Esophagus squamous epithelium (tissue), 5 donors: ENCODE data around the gene NDC80. TPM values are rescaled to one million over a fixed set of nuclear protein-coding genes. Genes with fewer than 3 reads are reported as not detected.
A peak's percentile ranks its signal among the peaks of the same experiment; 100 is the strongest.
"Not testable (repeated sequence)": the region's sequence is repeated elsewhere in the genome, so short reads cannot be mapped to it uniquely, and the experiment has no call there.

Source experiments
- DNase-seq: peaks from one replicate; lab custom pipeline; 2025; lab: John Stamatoyannopoulos, UW
- H3K27ac ChIP-seq, 4 donors: fragments of 200-600 bp; sonication (generic); one replicate each; pipeline ENCODE4 v1.5.1; 2016 to 2019; ENCODE audit warnings: mild to moderate bottlenecking in 1 of 4
- H3K27me3 ChIP-seq, 4 donors: fragments of 200-600 bp; sonication (generic); 1 replicate in 3 of 4; 2 replicates in 1 of 4; pipeline versions ENCODE4 v1.5.1 to v1.6.0; 2017 to 2021; ENCODE audit warnings: antibody characterized with exemption in 1 of 4
- H3K36me3 ChIP-seq, 3 donors: fragments of 200-600 bp; sonication (generic); one replicate each; pipeline ENCODE4 v1.5.1; 2016 to 2019
- H3K4me1 ChIP-seq, 3 donors: fragments of 200-600 bp; sonication (generic); one replicate each; pipeline ENCODE4 v1.5.1; 2017 to 2019
- H3K4me3 ChIP-seq, 4 donors: fragments of 200-600 bp; sonication (generic); 1 replicate in 3 of 4; 2 replicates in 1 of 4; pipeline ENCODE4 v1.5.1; 2016 to 2019; ENCODE audit warnings: mild to moderate bottlenecking in 2 of 4, moderate library complexity in 1 of 4
- H3K9me3 ChIP-seq, 3 donors: fragments of 200-600 bp; sonication (generic); one replicate each; pipeline ENCODE4 v1.5.1; 2016 to 2019
- CTCF ChIP-seq, 6 experiments: fragments of 450-650 bp in 4 of 6; fragments of 200-600 bp in 2 of 6; sonication (generic) in 2 of 6; IDR thresholded peaks; one replicate each; pipeline ENCODE4 v1.5.1; 2016 to 2019; ENCODE audit warnings: antibody characterized with exemption in 6 of 6, mild to moderate bottlenecking in 4 of 6, moderate library complexity in 4 of 6
- POLR2A ChIP-seq, 4 donors: fragments of 450-650 bp; IDR thresholded peaks; one replicate each; pipeline ENCODE4 v1.6.1; 2017; ENCODE audit warnings: antibody characterized with exemption in 4 of 4, mild to moderate bottlenecking in 4 of 4, moderate library complexity in 3 of 4
- WGBS, 2 donors: methylation state at CpG; one replicate each; pipeline ENCODE4 v1.1.5; 2018; 5-methylcytosine and 5-hydroxymethylcytosine counted together
- intact Hi-C: fragments of 100-400 bp; cut with DNase I; formaldehyde crosslinking; loops from one replicate; pipeline ENCODE4 v1.15.0; 2022
- small RNA-seq, 4 donors: library from RNA; depleted of rRNA; stranded (forward); fragments of <200 nt; gene quantifications; one replicate each; pipeline ENCODE3, GENCODE V24; 2016
- total RNA-seq, 4 donors: library from RNA; depleted of rRNA; stranded (reverse); fragments of >200 nt; gene quantifications; one replicate each; pipeline ENCODE4 v1.1.0, GENCODE V29; 2016
- donor health status: DM: yes; HTN: yes; CAD: no.

NDC80 gene
- total RNA-seq, 4 donors from 2014 or later, result 2.9 to 13.8 (median 8.0) TPM

- intact Hi-C loops, result no loop called here
- Histone ChIP-seq H3K4me3 (peak overlapping the region; percentile 93 to 98 (median 96)), H3K27ac (peak overlapping the region; percentile 98 to 99 (median 98)), H3K9me3 (no peaks in the 10 kb centered on the region), H3K27me3 (no peaks in the 10 kb centered on the region), H3K4me1 (peaks cover 3 to 45% (median 19%) of the 10 kb centered on the region in 3 donors), H3K36me3 (no peaks in the 10 kb centered on the region)
- no peak for DNase-seq
- no peak for TF ChIP-seq POLR2A (IDR thresholded peaks at IDR 0.05)
- TF ChIP-seq CTCF (IDR thresholded peaks at IDR 0.05), result no peak
- WGBS, 2 donors, result 1 to 2% methylated on average over 12 of the region's 12 CpGs
These were observed 85.7 kb downstream of the NDC80 start for GRCh38 chr18:2656981-2657512.

GRCh38 chr18:2657788-2658458 is 86.6 kb downstream of the NDC80 start:
- Histone ChIP-seq H3K9me3 (no peaks in the 10 kb centered on the region), H3K4me1 (peaks cover 3 to 47% (median 19%) of the 10 kb centered on the region in 3 donors), H3K4me3 (peak overlapping the region in 3 of 4 donors; percentile 93 to 96 (median 96)), H3K36me3 (no peaks in the 10 kb centered on the region), H3K27ac (peak overlapping the region; percentile 3 to 98 (median 82)), H3K27me3 (no peaks in the 10 kb centered on the region)
- intact Hi-C loops, result no loop called here
- WGBS, 2 donors, result 28 to 35% methylated on average over 12 of the region's 12 CpGs
- no peak for DNase-seq
- TF ChIP-seq CTCF (IDR thresholded peaks at IDR 0.05), result no peak
- TF ChIP-seq POLR2A (IDR thresholded peaks at IDR 0.05), result peak in 1 of 4 donors; percentile 59

- H3K27ac ChIP-seq, intact Hi-C loops, H3K4me3 ChIP-seq, H3K36me3 ChIP-seq, DNase-seq, H3K27me3 ChIP-seq, H3K9me3 ChIP-seq: not testable (repeated sequence)
- H3K4me1 ChIP-seq, result peaks cover 3 to 61% (median 19%) of the 10 kb centered on the region in 3 donors
- WGBS, 2 donors, result 94 to 97% methylated on average over 3 of the region's 3 CpGs
These were observed 89.5 kb downstream of the NDC80 start for GRCh38 chr18:2660849-2661248.

GRCh38 chr18:2662288-2662687 is 90.9 kb downstream of the NDC80 start:
- H3K4me3 ChIP-seq, intact Hi-C loops, H3K27ac ChIP-seq, H3K9me3 ChIP-seq, H3K36me3 ChIP-seq, DNase-seq, H3K27me3 ChIP-seq: not testable (repeated sequence)
- 79 to 84% methylated on average over 6 of the region's 7 CpGs for WGBS, 2 donors
- peaks cover 3 to 56% (median 19%) of the 10 kb centered on the region in 3 donors for H3K4me1 ChIP-seq

GRCh38 chr18:2662990-2663389 is 91.6 kb downstream of the NDC80 start:
- intact Hi-C loops, result no loop called here
- no peak overlapping the region for H3K27ac ChIP-seq
- no peak overlapping the region for H3K4me3 ChIP-seq
- TF ChIP-seq CTCF (IDR thresholded peaks at IDR 0.05) (no peak), POLR2A (IDR thresholded peaks at IDR 0.05) (no peak)
- 80 to 84% methylated on average over 5 of the region's 5 CpGs for WGBS, 2 donors
- peaks cover 0 to 49% (median 12%) of the 10 kb centered on the region in 3 donors for H3K4me1 ChIP-seq
- H3K27me3 ChIP-seq, result no peaks in the 10 kb centered on the region
- peaks cover 0 to 15% (median 5%) of the 10 kb centered on the region in 3 donors for H3K36me3 ChIP-seq
- no peak for DNase-seq
- H3K9me3 ChIP-seq, result no peaks in the 10 kb centered on the region

Small RNAs within 50 kb of the gene (small RNA-seq; reads per million reads assigned to genes)
- 0 reads per million in 4 donors for gene RF00019
- gene RF01233, result 0 reads per million in 4 donors
- gene RNU6-340P, result 0 reads per million in 4 donors

Other genes with a start within 250 kb of the NDC80 start
- 1 to 10 TPM; 1.8 to 6.7 (median 4.4) TPM for gene METTL4, start 52 bp upstream of the NDC80 start, total RNA-seq
- 10 to 100 TPM; 32.8 to 69.6 (median 33.8) TPM for gene SMCHD1, start 84.2 kb downstream of the NDC80 start, total RNA-seq